ENCODE results near the gene FGFRL1. TPM values are rescaled to one million over a fixed set of nuclear protein-coding genes. Genes with fewer than 3 reads are reported as not detected.

FGFRL1 gene
- total and polyA plus RNA-seq, 10 donors: 1.4 to 20.6 (median 9.5) TPM

DNA sequence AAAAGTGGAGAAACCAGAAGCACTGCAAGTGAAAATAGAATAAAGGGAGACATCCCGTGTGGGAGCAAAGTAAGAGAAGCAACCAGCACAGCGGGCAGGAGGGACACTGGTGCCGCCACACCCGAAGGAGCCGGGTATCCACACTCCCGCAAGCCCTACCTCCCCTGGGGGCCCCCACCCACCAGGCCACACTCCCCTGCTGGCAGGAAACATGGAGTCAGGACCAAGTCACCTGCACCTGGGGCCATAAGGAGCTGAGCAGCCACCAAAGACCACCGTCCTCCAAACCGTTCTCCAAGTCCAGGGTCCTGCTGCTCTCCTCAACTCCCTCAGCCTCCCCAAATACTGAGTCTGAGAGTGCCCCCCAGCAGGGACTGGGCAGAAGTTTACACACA lies 30.5 kb downstream of the FGFRL1 start:
- Histone ChIP-seq H3K4me3 (no peak overlapping the region), H3K27ac (no peak overlapping the region), H3K4me1 (peaks cover 0 to 16% (median 3%) of the 10 kb centered on the region in 6 donors), H3K36me3 (no peaks in the 10 kb centered on the region), H3K27me3 (replicated peaks in 1 of 7) (peaks cover 0 to 52% (median 22%) of the 10 kb centered on the region in 7 donors), H3K9me3 (no peaks in the 10 kb centered on the region)
- no peak for DNase-seq
- WGBS, 5 donors: 65 to 76% (median 74%) methylated on average over 7 to 8 of the region's 8 CpGs
- intact Hi-C loops (cut with DNase I; ENCODE audit: low total_unique reads): no loop called here
- TF ChIP-seq, protein P1, sequence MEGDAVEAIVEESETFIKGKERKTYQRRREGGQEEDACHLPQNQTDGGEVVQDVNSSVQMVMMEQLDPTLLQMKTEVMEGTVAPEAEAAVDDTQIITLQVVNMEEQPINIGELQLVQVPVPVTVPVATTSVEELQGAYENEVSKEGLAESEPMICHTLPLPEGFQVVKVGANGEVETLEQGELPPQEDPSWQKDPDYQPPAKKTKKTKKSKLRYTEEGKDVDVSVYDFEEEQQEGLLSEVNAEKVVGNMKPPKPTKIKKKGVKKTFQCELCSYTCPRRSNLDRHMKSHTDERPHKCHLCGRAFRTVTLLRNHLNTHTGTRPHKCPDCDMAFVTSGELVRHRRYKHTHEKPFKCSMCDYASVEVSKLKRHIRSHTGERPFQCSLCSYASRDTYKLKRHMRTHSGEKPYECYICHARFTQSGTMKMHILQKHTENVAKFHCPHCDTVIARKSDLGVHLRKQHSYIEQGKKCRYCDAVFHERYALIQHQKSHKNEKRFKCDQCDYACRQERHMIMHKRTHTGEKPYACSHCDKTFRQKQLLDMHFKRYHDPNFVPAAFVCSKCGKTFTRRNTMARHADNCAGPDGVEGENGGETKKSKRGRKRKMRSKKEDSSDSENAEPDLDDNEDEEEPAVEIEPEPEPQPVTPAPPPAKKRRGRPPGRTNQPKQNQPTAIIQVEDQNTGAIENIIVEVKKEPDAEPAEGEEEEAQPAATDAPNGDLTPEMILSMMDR (IDR thresholded peaks at IDR 0.05 in 8 of 11, conservative IDR thresholded peaks at IDR 0.05 in 3 of 11): no peak
- no peak for TF ChIP-seq POLR2A (IDR thresholded peaks at IDR 0.05)
- no peak for TF ChIP-seq POLR2AphosphoS5 (IDR thresholded peaks at IDR 0.05)

DNA sequence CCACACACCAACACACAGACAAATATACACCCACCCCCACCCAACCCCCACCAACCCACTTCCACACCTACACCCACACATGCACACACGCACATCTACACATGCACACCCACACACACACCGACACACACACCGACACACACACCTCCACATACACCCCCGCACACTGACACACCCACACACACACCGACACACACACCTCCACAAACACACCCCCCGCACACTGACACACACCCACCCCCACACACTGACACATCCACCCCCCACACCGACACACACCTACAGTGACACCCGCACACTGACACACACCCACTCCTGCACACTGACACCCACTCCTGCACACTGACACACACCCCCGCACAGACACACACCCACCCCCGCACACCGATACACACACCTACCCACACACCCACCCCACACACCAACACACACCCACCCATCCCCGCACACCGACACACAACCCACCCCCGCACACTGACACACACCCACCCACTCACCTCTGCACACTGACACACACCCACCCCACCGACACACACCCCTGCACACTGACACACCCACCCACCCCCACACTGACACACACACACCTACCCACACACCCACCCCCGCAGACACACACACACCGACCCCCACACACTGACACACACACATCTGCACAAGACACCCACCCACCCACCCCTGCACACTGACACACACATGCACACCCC lies 31.1 kb downstream of the FGFRL1 start:
- H3K4me1 ChIP-seq: peaks cover 0 to 20% (median 7%) of the 10 kb centered on the region in 6 donors
- DNase-seq: no peak
- no peak overlapping the region for H3K4me3 ChIP-seq
- intact Hi-C loops (cut with DNase I; ENCODE audit: low total_unique reads): no loop called here
- WGBS, 5 donors: 90 to 95% (median 94%) methylated on average over 16 to 17 of the region's 17 CpGs
- H3K27me3 ChIP-seq (replicated peaks in 1 of 7): peaks cover 0 to 58% (median 28%) of the 10 kb centered on the region in 7 donors
- no peaks in the 10 kb centered on the region for H3K36me3 ChIP-seq
- TF ChIP-seq POLR2AphosphoS5 (IDR thresholded peaks at IDR 0.05) (no peak), POLR2A (IDR thresholded peaks at IDR 0.05) (no peak)
- TF ChIP-seq, protein P1 (IDR thresholded peaks at IDR 0.05 in 8 of 11, conservative IDR thresholded peaks at IDR 0.05 in 3 of 11): no peak
- no peak overlapping the region for H3K27ac ChIP-seq
- no peaks in the 10 kb centered on the region for H3K9me3 ChIP-seq

DNA sequence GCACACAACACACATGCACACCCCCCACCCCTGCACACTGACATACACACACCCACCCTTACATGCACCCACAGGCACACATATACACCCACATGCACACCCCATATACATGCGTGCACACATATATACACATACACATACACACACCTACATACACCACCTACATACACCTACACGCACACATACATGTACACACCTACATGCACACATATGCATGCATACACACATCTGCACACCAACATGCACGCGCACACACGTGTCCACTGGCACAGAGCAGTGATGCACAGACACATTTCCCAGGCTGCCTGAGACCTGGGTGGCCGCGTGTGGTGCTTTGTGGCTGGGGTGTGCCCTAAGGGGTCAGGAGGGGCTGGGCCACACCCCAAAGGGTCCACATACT lies 31.7 kb downstream of the FGFRL1 start:
- 70 to 83% (median 77%) methylated on average over 7 of the region's 7 CpGs for WGBS, 5 donors

More for the DNA sequence above, 31.7 kb downstream of the FGFRL1 start:
- Histone ChIP-seq H3K27ac (no peak overlapping the region), H3K4me3 (no peak overlapping the region), H3K9me3 (no peaks in the 10 kb centered on the region), H3K27me3 (replicated peaks in 1 of 7) (peaks cover 0 to 64% (median 28%) of the 10 kb centered on the region in 7 donors), H3K36me3 (no peaks in the 10 kb centered on the region), H3K4me1 (peaks cover 0 to 24% (median 7%) of the 10 kb centered on the region in 6 donors)
- no peak for DNase-seq
- TF ChIP-seq, protein P1 (IDR thresholded peaks at IDR 0.05 in 8 of 11, conservative IDR thresholded peaks at IDR 0.05 in 3 of 11): no peak
- TF ChIP-seq POLR2A (IDR thresholded peaks at IDR 0.05): no peak
- no peak for TF ChIP-seq POLR2AphosphoS5 (IDR thresholded peaks at IDR 0.05)
- intact Hi-C loops (cut with DNase I; ENCODE audit: low total_unique reads): no loop called here

All from spleen (tissue), 11 donors.